GM06990 (cell line): ENCODE measurements around the gene TNFSF15.

Source experiments
- DNase-seq: peaks from one replicate; pipeline ENCODE4 v3.0.0-alpha.2; 2011; ENCODE audit not compliant: insufficient read length; ENCODE audit errors: extremely low read depth
- H3K27me3 ChIP-seq: replicated peaks from 2 replicates; pipeline ENCODE4 v1.6.0; 2011; ENCODE audit warnings: low read length; ENCODE audit not compliant: control insufficient read depth, insufficient read depth
- H3K36me3 ChIP-seq: 2 replicates; pipeline ENCODE4 v1.5.1; 2011; ENCODE audit warnings: low read length; ENCODE audit not compliant: control insufficient read depth, insufficient read depth
- H3K4me3 ChIP-seq: replicated peaks from 2 replicates; pipeline ENCODE4 v1.5.1; 2011; ENCODE audit warnings: low read depth, mild to moderate bottlenecking, control low read depth, low read length
- TF ChIP-seq, protein P1 (sequence below): IDR thresholded peaks from 2 replicates; pipeline ENCODE4 v1.5.1; 2011; ENCODE audit warnings: low read length, control low read depth, mild to moderate bottlenecking, inconsistent platforms; ENCODE audit not compliant: insufficient read depth, poor library complexity, severe bottlenecking

TNFSF15 gene

DNA sequence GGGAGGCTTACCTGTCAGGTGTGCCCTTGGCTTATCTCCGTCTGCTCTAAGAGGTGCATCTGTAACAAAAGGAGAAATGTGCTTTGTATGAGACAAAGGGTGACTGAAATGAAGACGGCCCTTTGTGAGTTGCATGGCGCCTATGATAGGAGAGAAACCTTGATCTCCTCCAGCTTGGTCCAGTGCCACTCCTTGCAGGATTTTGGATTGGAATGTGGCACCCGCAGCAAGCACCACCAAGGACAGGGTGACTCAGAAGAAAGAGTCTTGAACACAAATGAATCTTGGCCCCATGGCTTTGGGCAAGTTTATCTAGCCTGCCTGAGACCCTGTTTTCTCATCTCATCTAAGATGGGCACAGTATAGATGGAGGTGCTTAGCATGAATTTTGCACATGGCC, 13.4 kb downstream of the TNFSF15 start:
- DNase-seq: no peak
- H3K27me3 ChIP-seq: no peaks in the 10 kb centered on the region; the same call in none of the 2 replicates
- TF ChIP-seq, protein P1, sequence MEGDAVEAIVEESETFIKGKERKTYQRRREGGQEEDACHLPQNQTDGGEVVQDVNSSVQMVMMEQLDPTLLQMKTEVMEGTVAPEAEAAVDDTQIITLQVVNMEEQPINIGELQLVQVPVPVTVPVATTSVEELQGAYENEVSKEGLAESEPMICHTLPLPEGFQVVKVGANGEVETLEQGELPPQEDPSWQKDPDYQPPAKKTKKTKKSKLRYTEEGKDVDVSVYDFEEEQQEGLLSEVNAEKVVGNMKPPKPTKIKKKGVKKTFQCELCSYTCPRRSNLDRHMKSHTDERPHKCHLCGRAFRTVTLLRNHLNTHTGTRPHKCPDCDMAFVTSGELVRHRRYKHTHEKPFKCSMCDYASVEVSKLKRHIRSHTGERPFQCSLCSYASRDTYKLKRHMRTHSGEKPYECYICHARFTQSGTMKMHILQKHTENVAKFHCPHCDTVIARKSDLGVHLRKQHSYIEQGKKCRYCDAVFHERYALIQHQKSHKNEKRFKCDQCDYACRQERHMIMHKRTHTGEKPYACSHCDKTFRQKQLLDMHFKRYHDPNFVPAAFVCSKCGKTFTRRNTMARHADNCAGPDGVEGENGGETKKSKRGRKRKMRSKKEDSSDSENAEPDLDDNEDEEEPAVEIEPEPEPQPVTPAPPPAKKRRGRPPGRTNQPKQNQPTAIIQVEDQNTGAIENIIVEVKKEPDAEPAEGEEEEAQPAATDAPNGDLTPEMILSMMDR: no peak
- H3K4me3 ChIP-seq: no peak overlapping the region
- no peaks in the 10 kb centered on the region for H3K36me3 ChIP-seq

DNA sequence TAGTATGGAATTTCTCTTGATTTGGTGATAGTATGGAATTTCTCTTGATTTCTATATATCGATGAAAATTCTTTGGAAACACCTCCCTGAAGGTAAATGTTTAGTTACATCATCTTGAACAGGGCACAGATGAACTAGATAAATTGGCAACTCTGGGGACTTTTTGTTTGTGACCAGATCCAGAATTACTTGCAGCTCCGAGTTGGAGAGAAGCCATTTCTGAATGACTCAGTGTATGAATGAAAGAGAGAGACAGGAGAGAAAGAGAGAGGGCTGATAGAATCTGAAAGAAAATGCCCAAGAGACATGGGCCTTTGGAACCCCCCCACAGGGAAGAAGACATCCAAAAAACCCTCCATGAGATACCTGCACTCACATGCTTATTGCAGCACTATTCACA, 14.1 kb downstream of the TNFSF15 start:
- TF ChIP-seq, protein P1: no peak
- Histone ChIP-seq H3K27me3 (no peaks in the 10 kb centered on the region; the same call in none of the 2 replicates), H3K4me3 (no peak overlapping the region), H3K36me3 (no peaks in the 10 kb centered on the region)
- no peak for DNase-seq

DNA sequence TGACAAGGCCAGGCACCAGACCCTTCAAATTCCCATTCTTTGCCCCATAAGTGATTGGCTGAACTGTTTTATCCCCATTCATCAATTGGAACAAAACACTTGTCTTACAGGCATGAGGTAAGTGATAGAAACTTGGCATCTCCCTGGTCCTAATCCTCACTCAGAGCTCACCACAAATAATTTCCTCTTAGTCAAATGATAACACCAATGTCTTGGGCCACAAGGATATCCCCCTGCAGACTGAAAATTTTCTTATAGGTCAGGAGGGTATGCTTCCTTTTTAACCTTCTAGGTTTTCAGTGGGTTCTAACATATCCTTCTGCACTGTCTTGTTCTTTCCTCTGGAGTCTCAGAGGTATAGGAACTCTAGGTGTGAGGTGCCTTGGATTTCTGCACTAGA, 14.5 kb downstream of the TNFSF15 start:
- no peaks in the 10 kb centered on the region; the same call in none of the 2 replicates for H3K27me3 ChIP-seq
- TF ChIP-seq, protein P1: no peak
- no peak overlapping the region for H3K4me3 ChIP-seq
- no peak for DNase-seq
- no peaks in the 10 kb centered on the region for H3K36me3 ChIP-seq

DNA sequence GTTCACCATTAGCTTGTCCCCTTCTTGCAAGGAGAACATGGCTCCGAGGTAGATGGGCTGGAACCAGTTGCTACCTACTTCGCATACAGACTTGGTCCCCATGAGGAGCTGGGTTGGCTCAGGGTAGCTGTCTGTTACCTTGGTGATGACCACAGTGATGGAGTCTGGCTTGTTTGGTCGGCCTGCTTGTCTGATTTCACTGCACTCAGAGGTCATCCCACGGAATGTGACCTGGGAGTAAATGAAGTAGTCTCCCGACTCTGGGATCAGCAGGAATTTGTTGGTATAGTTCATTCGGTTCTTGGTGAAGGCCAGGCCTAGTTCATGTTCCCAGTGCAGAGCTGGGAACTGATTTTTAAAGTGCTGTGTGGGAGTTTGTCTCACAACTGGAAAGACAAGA, 15.3 kb downstream of the TNFSF15 start:
- no peak for DNase-seq
- TF ChIP-seq, protein P1: no peak
- Histone ChIP-seq H3K36me3 (no peaks in the 10 kb centered on the region), H3K27me3 (no peaks in the 10 kb centered on the region; the same call in none of the 2 replicates), H3K4me3 (no peak overlapping the region)

DNA sequence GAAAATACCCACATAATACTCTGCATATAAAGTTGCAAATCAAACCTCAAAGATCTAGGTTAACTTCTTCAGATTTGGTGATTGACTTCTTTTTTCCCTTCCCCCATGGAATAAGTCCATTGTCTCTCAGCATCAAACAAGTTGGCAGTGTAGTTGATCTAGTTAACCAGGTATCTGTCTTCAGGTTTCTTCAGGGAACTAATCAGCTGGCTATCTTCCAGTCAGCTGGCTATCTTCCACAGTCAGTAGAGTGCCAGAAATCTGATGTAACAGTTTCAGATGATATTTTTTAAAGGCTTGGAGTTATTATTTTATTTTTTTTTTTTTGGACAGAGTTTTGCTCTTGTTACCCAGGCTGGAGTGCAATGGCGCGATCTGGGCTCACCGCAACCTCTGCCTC, 16.8 kb downstream of the TNFSF15 start:
- no peak overlapping the region for H3K4me3 ChIP-seq
- no peak for DNase-seq
- TF ChIP-seq, protein P1: no peak
- no peaks in the 10 kb centered on the region; the same call in none of the 2 replicates for H3K27me3 ChIP-seq
- no peaks in the 10 kb centered on the region for H3K36me3 ChIP-seq
